ENCODE data around the gene IL17B.

GRCh38 chr5:149372076-149372795 is 6.9 kb downstream of the IL17B start:
- TF ChIP-seq POLR2A (IDR thresholded peaks at IDR 0.05) = no peak
- TF ChIP-seq CTCF (IDR thresholded peaks at IDR 0.05) = no peak

All from Peyer's patch (tissue), 4 donors.